ENCODE data around the gene ASPDH. TPM values are rescaled to one million over a fixed set of nuclear protein-coding genes. Genes with fewer than 3 reads are reported as not detected.

ASPDH gene
- total RNA-seq, 4 donors from 2014 or later = not detected

GRCh38 chr19:50516964-50517703 is 3.4 kb upstream of the ASPDH start:
- no peak for TF ChIP-seq CTCF (IDR thresholded peaks at IDR 0.05; ENCODE audit: low read depth)

DNA sequence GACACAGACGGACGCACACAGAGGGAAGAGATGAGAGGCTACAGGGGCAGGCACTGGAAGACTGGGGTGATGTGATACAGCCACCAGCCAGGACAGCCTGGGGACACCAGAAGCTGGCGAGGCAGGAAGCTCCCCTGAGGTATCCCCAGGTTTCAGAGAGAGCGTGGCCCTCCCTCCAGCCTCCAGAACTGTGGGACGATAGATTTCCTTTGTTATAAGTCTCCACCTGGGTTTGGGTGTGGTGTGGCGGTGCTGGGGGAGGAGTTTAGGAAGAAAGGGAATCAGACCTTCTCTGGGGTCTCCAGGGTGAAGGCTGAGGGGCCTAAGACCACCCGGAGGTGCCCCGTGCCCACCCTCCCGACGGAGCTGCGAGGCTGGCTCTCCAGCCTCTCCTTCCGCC is 2.7 kb upstream of the ASPDH start:
- TF ChIP-seq CTCF (IDR thresholded peaks at IDR 0.05; ENCODE audit: low read depth) = no peak

GRCh38 chr19:50515168-50515561 is 1.5 kb upstream of the ASPDH start:
- no peak for TF ChIP-seq CTCF (IDR thresholded peaks at IDR 0.05; ENCODE audit: low read depth)

- TF ChIP-seq CTCF (IDR thresholded peaks at IDR 0.05; ENCODE audit: low read depth) = no peak
These were observed 844 bp upstream of the ASPDH start for GRCh38 chr19:50514346-50515167.

- TF ChIP-seq CTCF (IDR thresholded peaks at IDR 0.05; ENCODE audit: low read depth) = no peak
These were observed 541 bp downstream of the ASPDH start for GRCh38 chr19:50512999-50513745.

- no peak for TF ChIP-seq CTCF (IDR thresholded peaks at IDR 0.05; ENCODE audit: low read depth)
These were observed 1.4 kb downstream of the ASPDH start for GRCh38 chr19:50512112-50512998.
